ENCODE data around the gene TMEM106C. TPM values are rescaled to one million over a fixed set of nuclear protein-coding genes. Genes with fewer than 3 reads are reported as not detected.

Gene TMEM106C
- total and polyA plus RNA-seq, 10 of the 15 experiments (the other 5 are each of a cell fraction or from before 2014, with no cell fraction given), result 90.2 to 280 (median 161) TPM

DNA sequence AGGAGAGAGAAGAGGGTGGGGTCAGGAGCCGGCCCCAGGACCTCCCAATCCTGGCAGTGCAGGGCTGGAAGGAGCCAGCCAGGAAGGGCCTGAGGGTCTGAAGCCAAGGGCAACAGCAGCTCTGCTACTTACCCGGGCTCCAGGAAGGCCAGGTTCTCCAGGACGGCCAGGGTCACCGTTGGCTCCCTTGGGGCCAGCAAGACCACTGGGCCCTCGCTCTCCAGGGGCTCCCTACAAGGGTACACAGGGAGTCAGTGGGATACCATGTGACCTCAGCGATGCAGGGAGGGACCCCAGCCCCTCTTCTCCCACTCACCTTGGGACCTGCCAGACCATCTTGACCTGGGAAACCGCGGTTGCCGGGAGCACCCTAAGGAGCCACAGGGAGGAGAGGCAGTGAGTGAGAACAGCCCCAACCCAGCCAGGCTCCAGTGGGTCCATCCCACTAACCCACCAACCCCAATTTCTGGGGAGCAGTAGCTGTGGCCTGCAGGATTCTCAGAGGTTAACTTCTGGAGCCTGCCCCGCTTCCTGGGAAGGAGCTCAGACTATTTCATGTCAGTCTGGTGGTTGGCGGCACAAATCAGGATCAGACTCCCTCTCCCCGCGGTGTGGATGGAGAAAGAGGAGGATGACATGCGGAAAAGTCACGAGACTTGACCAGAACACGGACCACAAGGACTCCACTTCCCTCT, 22.3 kb downstream of the TMEM106C start:
- no peak overlapping the region for H3K4me2 ChIP-seq (ENCODE audit: control insufficient read depth, insufficient read depth)
- H3K27me3 ChIP-seq (replicated peaks in 1 of 2; ENCODE audit: control insufficient read depth in 2 of 2, insufficient read depth in 2 of 2, low read length in 1 of 2), result no peaks in the 10 kb centered on the region; a peak in 3 of 4 replicates
- 42% methylated on average over 16 of the region's 16 CpGs for WGBS (ENCODE audit: insufficient coverage, insufficient replicate concordance, low lambda C conversion rate, missing lambda C conversion rate)
- no peak overlapping the region for H3K27ac ChIP-seq (ENCODE audit: control insufficient read depth, insufficient read depth)
- in situ Hi-C loops (cut with MboI) (no loop called here), intact Hi-C loops (cut with micrococcal nuclease; ENCODE audit: unreplicated experiment) (no loop called here)
- RAD21 ChIA-PET (ENCODE audit: unreplicated experiment), result no interaction called here
- no peak overlapping the region for H2AFZ ChIP-seq (ENCODE audit: control insufficient read depth, low read depth, low read length)
- no TSS peak for BruUV-seq (replicated peaks)
- no peaks in the 10 kb centered on the region for H3K79me2 ChIP-seq (ENCODE audit: control insufficient read depth, insufficient read depth, low read length)
- POLR2A ChIA-PET, result no interaction called here
- FAIRE-seq (no peak), ATAC-seq (no peak), DNase-seq (ENCODE audit: low read depth, low spot score) (no peak)
- no peak overlapping the region for H3K9ac ChIP-seq (ENCODE audit: control insufficient read depth, insufficient read depth, low read length)
- SMC1A ChIA-PET (ENCODE audit: uncharacterized antibody, unreplicated experiment), result no interaction called here
- H4K20me1 ChIP-seq (ENCODE audit: control insufficient read depth, insufficient read depth), result no peaks in the 10 kb centered on the region
- no peak for TF ChIP-seq ZNF622 (IDR thresholded peaks at IDR 0.05)
- no peak for TF ChIP-seq ZSCAN29 (IDR thresholded peaks at IDR 0.05)
- no peak for TF ChIP-seq CBX5 (IDR thresholded peaks at IDR 0.05; ENCODE audit: low read depth)
- no peak for TF ChIP-seq NR2C2 (IDR thresholded peaks at IDR 0.05; ENCODE audit: borderline replicate concordance, control insufficient read depth, insufficient read length, low read depth)
- no peak for TF ChIP-seq YY1 (IDR thresholded peaks at IDR 0.05; ENCODE audit: low read depth, low read length)
- TF ChIP-seq, protein P1, sequence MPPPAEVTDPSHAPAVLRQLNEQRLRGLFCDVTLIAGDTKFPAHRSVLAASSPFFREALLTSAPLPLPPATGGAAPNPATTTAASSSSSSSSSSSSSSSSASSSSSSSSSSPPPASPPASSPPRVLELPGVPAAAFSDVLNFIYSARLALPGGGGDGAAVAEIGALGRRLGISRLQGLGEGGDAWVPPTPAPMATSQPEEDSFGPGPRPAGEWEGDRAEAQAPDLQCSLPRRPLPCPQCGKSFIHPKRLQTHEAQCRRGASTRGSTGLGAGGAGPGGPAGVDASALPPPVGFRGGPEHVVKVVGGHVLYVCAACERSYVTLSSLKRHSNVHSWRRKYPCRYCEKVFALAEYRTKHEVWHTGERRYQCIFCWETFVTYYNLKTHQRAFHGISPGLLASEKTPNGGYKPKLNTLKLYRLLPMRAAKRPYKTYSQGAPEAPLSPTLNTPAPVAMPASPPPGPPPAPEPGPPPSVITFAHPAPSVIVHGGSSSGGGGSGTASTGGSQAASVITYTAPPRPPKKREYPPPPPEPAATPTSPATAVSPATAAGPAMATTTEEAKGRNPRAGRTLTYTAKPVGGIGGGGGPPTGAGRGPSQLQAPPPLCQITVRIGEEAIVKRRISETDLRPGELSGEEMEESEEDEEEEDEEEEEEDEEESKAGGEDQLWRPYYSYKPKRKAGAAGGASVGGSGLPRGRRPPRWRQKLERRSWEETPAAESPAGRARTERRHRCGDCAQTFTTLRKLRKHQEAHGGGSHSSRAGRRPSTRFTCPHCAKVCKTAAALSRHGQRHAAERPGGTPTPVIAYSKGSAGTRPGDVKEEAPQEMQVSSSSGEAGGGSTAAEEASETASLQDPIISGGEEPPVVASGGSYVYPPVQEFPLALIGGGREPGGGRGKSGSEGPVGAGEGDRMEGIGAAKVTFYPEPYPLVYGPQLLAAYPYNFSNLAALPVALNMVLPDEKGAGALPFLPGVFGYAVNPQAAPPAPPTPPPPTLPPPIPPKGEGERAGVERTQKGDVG (CRISPR knock-in tag; IDR thresholded peaks at IDR 0.05), result no peak
- TF ChIP-seq, protein P2, sequence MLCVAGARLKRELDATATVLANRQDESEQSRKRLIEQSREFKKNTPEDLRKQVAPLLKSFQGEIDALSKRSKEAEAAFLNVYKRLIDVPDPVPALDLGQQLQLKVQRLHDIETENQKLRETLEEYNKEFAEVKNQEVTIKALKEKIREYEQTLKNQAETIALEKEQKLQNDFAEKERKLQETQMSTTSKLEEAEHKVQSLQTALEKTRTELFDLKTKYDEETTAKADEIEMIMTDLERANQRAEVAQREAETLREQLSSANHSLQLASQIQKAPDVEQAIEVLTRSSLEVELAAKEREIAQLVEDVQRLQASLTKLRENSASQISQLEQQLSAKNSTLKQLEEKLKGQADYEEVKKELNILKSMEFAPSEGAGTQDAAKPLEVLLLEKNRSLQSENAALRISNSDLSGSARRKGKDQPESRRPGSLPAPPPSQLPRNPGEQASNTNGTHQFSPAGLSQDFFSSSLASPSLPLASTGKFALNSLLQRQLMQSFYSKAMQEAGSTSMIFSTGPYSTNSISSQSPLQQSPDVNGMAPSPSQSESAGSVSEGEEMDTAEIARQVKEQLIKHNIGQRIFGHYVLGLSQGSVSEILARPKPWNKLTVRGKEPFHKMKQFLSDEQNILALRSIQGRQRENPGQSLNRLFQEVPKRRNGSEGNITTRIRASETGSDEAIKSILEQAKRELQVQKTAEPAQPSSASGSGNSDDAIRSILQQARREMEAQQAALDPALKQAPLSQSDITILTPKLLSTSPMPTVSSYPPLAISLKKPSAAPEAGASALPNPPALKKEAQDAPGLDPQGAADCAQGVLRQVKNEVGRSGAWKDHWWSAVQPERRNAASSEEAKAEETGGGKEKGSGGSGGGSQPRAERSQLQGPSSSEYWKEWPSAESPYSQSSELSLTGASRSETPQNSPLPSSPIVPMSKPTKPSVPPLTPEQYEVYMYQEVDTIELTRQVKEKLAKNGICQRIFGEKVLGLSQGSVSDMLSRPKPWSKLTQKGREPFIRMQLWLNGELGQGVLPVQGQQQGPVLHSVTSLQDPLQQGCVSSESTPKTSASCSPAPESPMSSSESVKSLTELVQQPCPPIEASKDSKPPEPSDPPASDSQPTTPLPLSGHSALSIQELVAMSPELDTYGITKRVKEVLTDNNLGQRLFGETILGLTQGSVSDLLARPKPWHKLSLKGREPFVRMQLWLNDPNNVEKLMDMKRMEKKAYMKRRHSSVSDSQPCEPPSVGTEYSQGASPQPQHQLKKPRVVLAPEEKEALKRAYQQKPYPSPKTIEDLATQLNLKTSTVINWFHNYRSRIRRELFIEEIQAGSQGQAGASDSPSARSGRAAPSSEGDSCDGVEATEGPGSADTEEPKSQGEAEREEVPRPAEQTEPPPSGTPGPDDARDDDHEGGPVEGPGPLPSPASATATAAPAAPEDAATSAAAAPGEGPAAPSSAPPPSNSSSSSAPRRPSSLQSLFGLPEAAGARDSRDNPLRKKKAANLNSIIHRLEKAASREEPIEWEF (IDR thresholded peaks at IDR 0.05; ENCODE audit: insufficient replicate concordance, low read depth, low read length), result no peak
- no peak for TF ChIP-seq SRF (IDR thresholded peaks at IDR 0.05; ENCODE audit: low read depth in 2 of 2, low read length in 2 of 2)
- TF ChIP-seq RCOR1 (conservative IDR thresholded peaks at IDR 0.05; ENCODE audit: low read depth, low read length), result no peak
- TF ChIP-seq ZNF384 (IDR thresholded peaks at IDR 0.05; ENCODE audit: borderline replicate concordance, low read depth, low read length), result no peak
- TF ChIP-seq, protein P3, sequence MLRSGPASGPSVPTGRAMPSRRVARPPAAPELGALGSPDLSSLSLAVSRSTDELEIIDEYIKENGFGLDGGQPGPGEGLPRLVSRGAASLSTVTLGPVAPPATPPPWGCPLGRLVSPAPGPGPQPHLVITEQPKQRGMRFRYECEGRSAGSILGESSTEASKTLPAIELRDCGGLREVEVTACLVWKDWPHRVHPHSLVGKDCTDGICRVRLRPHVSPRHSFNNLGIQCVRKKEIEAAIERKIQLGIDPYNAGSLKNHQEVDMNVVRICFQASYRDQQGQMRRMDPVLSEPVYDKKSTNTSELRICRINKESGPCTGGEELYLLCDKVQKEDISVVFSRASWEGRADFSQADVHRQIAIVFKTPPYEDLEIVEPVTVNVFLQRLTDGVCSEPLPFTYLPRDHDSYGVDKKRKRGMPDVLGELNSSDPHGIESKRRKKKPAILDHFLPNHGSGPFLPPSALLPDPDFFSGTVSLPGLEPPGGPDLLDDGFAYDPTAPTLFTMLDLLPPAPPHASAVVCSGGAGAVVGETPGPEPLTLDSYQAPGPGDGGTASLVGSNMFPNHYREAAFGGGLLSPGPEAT (IDR thresholded peaks at IDR 0.05; ENCODE audit: low read depth), result no peak
- peaks cover 13% of the 10 kb centered on the region for H3K4me1 ChIP-seq (ENCODE audit: control insufficient read depth, insufficient read depth, low read length)
- H3K36me3 ChIP-seq (ENCODE audit: control insufficient read depth in 2 of 2, insufficient read depth in 2 of 2, low read length in 1 of 2), result no peaks in the 10 kb centered on the region
- CTCF ChIA-PET, result no interaction called here
- no peaks in the 10 kb centered on the region for H3K9me3 ChIP-seq (replicated peaks; ENCODE audit: control insufficient read depth, insufficient read depth, low read length)
- H3K4me3 ChIP-seq, result no peak overlapping the region

Measured in GM12878 (cell line).